Nephron (organoid): ENCODE results near the gene CTSF.

ENCODE experiments used
- H3K27ac Mint-ChIP-seq, 3 experiments: 2 replicates each; pipeline ENCODE4 v1.8.0; 2020; ENCODE audit warnings: mixed read lengths in 3 of 3, mild to moderate bottlenecking in 2 of 3, moderate library complexity in 1 of 3
- H3K27me3 Mint-ChIP-seq: 2 replicates; pipeline ENCODE4 v1.8.0; 2021; ENCODE audit warnings: low read depth, mild to moderate bottlenecking, moderate library complexity, mixed read lengths
- H3K36me3 Mint-ChIP-seq: 2 replicates; pipeline ENCODE4 v1.8.0; 2020; ENCODE audit warnings: low read depth, mixed read lengths
- H3K4me1 Mint-ChIP-seq: 2 replicates; pipeline ENCODE4 v1.8.0; 2020; ENCODE audit warnings: mixed read lengths
- H3K4me3 Mint-ChIP-seq, 3 experiments: 2 replicates each; pipeline ENCODE4 v1.8.0; 2020; ENCODE audit warnings: mild to moderate bottlenecking in 3 of 3, mixed read lengths in 3 of 3, moderate library complexity in 2 of 3
- H3K9me3 Mint-ChIP-seq: 2 replicates; pipeline ENCODE4 v1.8.0; 2020; ENCODE audit warnings: mixed read lengths
- TF ChIP-seq, protein P1 (sequence below), 3 experiments: fragments of 200-600 bp; sonication (generic); IDR thresholded peaks; one replicate each; pipeline ENCODE4 v1.5.0; 2021; ENCODE audit warnings: antibody characterized with exemption in 3 of 3; ENCODE audit not compliant: unreplicated experiment in 3 of 3

Gene CTSF

GRCh38 chr11:66600219-66600618 lies 31.8 kb upstream of the CTSF start:
- Mint-ChIP-seq H3K36me3 (peaks cover 35% of the 10 kb centered on the region), H3K27me3 (no peaks in the 10 kb centered on the region), H3K4me1 (peaks cover 10% of the 10 kb centered on the region), H3K4me3 (no peak overlapping the region), H3K27ac (peak overlapping the region in 1 of 3 experiments; percentile 47), H3K9me3 (no peaks in the 10 kb centered on the region)
- TF ChIP-seq, protein P1, sequence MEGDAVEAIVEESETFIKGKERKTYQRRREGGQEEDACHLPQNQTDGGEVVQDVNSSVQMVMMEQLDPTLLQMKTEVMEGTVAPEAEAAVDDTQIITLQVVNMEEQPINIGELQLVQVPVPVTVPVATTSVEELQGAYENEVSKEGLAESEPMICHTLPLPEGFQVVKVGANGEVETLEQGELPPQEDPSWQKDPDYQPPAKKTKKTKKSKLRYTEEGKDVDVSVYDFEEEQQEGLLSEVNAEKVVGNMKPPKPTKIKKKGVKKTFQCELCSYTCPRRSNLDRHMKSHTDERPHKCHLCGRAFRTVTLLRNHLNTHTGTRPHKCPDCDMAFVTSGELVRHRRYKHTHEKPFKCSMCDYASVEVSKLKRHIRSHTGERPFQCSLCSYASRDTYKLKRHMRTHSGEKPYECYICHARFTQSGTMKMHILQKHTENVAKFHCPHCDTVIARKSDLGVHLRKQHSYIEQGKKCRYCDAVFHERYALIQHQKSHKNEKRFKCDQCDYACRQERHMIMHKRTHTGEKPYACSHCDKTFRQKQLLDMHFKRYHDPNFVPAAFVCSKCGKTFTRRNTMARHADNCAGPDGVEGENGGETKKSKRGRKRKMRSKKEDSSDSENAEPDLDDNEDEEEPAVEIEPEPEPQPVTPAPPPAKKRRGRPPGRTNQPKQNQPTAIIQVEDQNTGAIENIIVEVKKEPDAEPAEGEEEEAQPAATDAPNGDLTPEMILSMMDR (IDR thresholded peaks at IDR 0.05; ENCODE audit: unreplicated experiment in 3 of 3) = no peak

DNA sequence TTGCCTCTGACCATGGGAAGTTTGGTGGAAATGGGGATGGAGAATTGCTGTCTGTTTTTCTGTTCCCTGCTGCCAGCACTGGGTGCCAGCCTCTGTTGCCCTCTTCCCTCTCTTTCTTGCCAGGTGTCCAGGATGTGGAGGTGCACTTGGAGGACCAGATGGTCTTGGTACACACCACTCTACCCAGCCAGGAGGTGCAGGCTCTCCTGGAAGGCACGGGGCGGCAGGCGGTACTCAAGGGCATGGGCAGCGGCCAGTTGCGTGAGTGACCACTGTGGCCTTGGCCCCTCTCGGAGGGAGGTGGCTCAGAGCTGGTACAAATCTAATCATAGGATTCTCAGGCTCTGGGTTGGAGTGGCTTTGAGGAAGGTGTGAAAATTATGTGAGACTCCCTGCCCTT lies 30.6 kb upstream of the CTSF start:
- peaks cover 23% of the 10 kb centered on the region for H3K36me3 Mint-ChIP-seq
- no peaks in the 10 kb centered on the region for H3K27me3 Mint-ChIP-seq
- no peak overlapping the region for H3K27ac Mint-ChIP-seq
- H3K4me3 Mint-ChIP-seq = no peak overlapping the region
- H3K9me3 Mint-ChIP-seq = no peaks in the 10 kb centered on the region
- TF ChIP-seq, protein P1 (IDR thresholded peaks at IDR 0.05; ENCODE audit: unreplicated experiment in 3 of 3) = no peak
- H3K4me1 Mint-ChIP-seq = peaks cover 17% of the 10 kb centered on the region

DNA sequence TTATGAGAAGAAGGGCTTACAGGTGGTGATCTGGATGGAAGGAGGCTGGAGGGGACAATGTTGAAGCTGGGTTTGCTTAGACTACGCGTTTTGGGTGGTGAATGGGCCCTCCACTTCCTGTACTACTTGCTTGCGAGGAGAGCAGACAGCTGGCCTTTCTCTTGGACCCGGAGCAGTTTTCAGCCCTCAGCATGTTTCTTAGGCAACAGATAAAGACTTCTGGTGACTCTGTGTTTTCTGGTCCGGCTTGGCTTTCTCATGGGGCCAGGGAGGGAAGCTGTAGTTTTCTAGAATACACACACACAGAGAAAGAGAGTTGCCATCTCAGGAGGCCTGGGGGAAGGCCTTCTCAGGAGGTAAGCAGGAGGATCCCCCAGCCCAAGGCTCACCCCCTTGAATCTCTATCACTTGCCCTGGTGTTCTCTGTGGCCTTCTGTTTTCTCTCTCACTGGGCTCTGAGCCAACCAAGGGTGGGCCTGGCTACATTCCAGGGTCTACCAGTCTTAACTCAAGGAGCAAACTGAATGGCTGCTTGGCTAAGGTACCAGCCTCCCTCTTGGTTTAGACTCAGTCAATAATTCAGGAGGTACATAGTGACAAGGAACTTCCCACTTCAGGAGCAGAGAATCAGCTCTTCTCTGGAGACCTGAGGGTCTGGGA lies 27.0 kb upstream of the CTSF start:
- Mint-ChIP-seq H3K27me3 (no peaks in the 10 kb centered on the region), H3K4me1 (peaks cover 19% of the 10 kb centered on the region), H3K36me3 (peaks cover 11% of the 10 kb centered on the region), H3K9me3 (peaks cover 8% of the 10 kb centered on the region), H3K27ac (peak overlapping the region; percentile 90 to 95 (median 93)), H3K4me3 (peak overlapping the region; percentile 71 to 85 (median 82))
- TF ChIP-seq, protein P1 (IDR thresholded peaks at IDR 0.05; ENCODE audit: unreplicated experiment in 3 of 3) = no peak

- Mint-ChIP-seq H3K27me3 (no peaks in the 10 kb centered on the region), H3K27ac (peak overlapping the region in 1 of 3 experiments; percentile 97), H3K4me3 (peak overlapping the region; percentile 99 to 100 (median 100)), H3K36me3 (peaks cover 5% of the 10 kb centered on the region), H3K4me1 (peaks cover 19% of the 10 kb centered on the region), H3K9me3 (peaks cover 13% of the 10 kb centered on the region)
- TF ChIP-seq, protein P1 (IDR thresholded peaks at IDR 0.05; ENCODE audit: unreplicated experiment in 3 of 3) = no peak
Measured at GRCh38 chr11:66593650-66594049, 25.2 kb upstream of the CTSF start.

DNA sequence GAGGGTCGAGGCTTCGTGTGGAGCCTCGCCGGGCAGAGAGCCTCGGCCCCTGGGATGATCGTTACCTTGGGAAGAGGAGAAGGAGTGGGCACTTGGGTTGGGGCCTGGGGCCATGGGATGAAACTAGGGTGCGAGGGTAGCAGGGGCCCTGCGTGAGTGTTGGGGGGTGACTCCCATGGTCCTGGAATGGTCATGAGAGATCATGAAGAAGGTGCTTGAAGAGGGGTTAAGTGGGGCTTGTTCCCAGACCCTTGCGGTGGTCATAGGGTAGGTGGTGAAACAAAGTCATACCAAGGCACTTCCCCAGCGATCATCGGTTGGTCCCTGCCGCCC lies 24.9 kb upstream of the CTSF start:
- Mint-ChIP-seq H3K27me3 (no peaks in the 10 kb centered on the region), H3K4me1 (peaks cover 19% of the 10 kb centered on the region), H3K27ac (peak overlapping the region; percentile 89 to 97 (median 95)), H3K4me3 (peak overlapping the region; percentile 99 to 100 (median 100)), H3K9me3 (peaks cover 13% of the 10 kb centered on the region), H3K36me3 (peaks cover 4% of the 10 kb centered on the region)
- TF ChIP-seq, protein P1 (IDR thresholded peaks at IDR 0.05; ENCODE audit: unreplicated experiment in 3 of 3) = no peak
